MCF 10A (cell line): ENCODE results near the gene KCNJ4. TPM values are rescaled to one million over a fixed set of nuclear protein-coding genes. Genes with fewer than 3 reads are reported as not detected.

Source experiments
- BruUV-seq: library from RNA; stranded (reverse); fragments of 400-500 nt; replicated peaks from 2 replicates; lab custom pipeline; 2021; lab: Mats Ljungman, UMichigan
- CTCF ChIA-PET: fragments of 300-600 bp; sonication (Branson Sonifier 250); formaldehyde crosslinking; extraction: SDS; loops from one replicate; lab custom pipeline; 2021; ENCODE audit warnings: antibody characterized with exemption, inconsistent platforms; lab: Yijun Ruan, JAX
- POLR2A ChIA-PET: fragments of 300-600, 350-650 bp; sonication (Branson Sonifier 250); formaldehyde crosslinking; extraction: SDS; loops from one replicate; lab custom pipeline; 2020; ENCODE audit warnings: antibody characterized with exemption, inconsistent platforms; lab: Yijun Ruan, JAX
- DNase-seq: peaks from one replicate; pipeline ENCODE4 v3.0.0-alpha.2; 2018; ENCODE audit not compliant: unreplicated experiment
- H3K27ac Mint-ChIP-seq: one replicate; pipeline ENCODE4 v1.8.0; 2022; ENCODE audit warnings: mild to moderate bottlenecking, low read depth, mixed read lengths; ENCODE audit not compliant: unreplicated experiment
- H3K27me3 Mint-ChIP-seq: one replicate; pipeline ENCODE4 v1.8.0; 2022; ENCODE audit warnings: mixed read lengths; ENCODE audit not compliant: insufficient read depth, unreplicated experiment
- H3K36me3 Mint-ChIP-seq: one replicate; pipeline ENCODE4 v1.8.0; 2022; ENCODE audit warnings: mild to moderate bottlenecking, moderate library complexity, mixed read lengths; ENCODE audit not compliant: insufficient read depth, unreplicated experiment
- H3K4me1 Mint-ChIP-seq: one replicate; pipeline ENCODE4 v1.8.0; 2022; ENCODE audit warnings: mixed read lengths; ENCODE audit not compliant: insufficient read depth, unreplicated experiment
- H3K4me3 Mint-ChIP-seq: one replicate; pipeline ENCODE4 v1.8.0; 2022; ENCODE audit warnings: mild to moderate bottlenecking, moderate library complexity, mixed read lengths; ENCODE audit not compliant: unreplicated experiment
- H3K9me3 Mint-ChIP-seq: one replicate; pipeline ENCODE4 v1.8.0; 2022; ENCODE audit warnings: mixed read lengths; ENCODE audit not compliant: unreplicated experiment
- intact Hi-C: fragments of 100-400 bp; cut with micrococcal nuclease; formaldehyde crosslinking; loops from 2 replicates; pipeline ENCODE4 v1.14.1; 2022
- total RNA-seq: library from RNA; stranded (reverse); gene quantifications from 2 replicates; pipeline ENCODE4 v1.2.3, GENCODE V29; 2022
- TF ChIP-seq, protein P1 (sequence below): fragments of 200-600 bp; IDR thresholded peaks from one replicate; pipeline ENCODE4 v1.8.0; 2022; ENCODE audit warnings: antibody characterized with exemption, mild to moderate bottlenecking; ENCODE audit not compliant: unreplicated experiment

Gene KCNJ4
- total RNA-seq, 1 experiment from 2014 or later: not detected

DNA sequence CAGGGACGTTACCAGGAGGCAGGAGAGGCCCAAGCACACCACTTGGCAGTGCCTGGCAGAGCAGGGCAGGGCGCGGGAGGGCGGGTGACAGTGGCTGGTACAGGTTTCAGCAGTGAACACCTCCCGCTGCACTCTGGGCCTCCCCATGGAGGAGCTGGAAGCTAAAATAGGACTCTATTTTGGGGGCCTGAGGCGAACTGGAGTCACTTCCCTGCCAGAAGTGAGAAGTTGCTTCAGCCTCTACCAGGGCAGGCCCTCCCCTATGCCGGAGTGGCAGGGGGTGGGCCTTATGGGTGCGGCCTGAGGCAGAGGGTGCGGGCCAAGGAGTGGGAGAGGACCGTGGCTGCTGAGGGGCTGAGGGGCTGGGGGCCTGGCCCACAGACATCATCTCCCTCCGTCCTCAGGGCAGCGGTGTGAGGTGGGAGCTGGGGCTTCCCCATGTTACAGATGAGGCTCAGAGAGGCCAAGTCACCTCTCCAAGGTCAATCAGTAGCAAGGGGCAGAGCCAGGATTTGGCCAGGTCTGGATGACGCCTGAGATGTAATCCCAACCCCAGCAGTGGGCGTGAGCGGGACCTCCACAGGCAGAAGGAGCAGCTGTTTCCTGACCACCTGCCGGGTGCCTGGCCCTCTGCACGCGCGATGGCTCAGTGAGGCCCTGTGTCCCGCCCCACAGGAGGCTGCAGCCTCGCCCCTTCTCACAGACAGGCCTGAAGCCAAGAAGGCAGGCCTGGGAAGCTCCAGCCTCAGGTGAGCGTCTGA is 39.3 kb downstream of the KCNJ4 start:
- Mint-ChIP-seq H3K27me3 (no peaks in the 10 kb centered on the region), H3K36me3 (no peaks in the 10 kb centered on the region), H3K4me3 (no peak overlapping the region), H3K9me3 (no peaks in the 10 kb centered on the region), H3K4me1 (no peaks in the 10 kb centered on the region), H3K27ac (no peak overlapping the region)
- POLR2A ChIA-PET: no interaction called here
- no peak for DNase-seq
- TF ChIP-seq, protein P1, sequence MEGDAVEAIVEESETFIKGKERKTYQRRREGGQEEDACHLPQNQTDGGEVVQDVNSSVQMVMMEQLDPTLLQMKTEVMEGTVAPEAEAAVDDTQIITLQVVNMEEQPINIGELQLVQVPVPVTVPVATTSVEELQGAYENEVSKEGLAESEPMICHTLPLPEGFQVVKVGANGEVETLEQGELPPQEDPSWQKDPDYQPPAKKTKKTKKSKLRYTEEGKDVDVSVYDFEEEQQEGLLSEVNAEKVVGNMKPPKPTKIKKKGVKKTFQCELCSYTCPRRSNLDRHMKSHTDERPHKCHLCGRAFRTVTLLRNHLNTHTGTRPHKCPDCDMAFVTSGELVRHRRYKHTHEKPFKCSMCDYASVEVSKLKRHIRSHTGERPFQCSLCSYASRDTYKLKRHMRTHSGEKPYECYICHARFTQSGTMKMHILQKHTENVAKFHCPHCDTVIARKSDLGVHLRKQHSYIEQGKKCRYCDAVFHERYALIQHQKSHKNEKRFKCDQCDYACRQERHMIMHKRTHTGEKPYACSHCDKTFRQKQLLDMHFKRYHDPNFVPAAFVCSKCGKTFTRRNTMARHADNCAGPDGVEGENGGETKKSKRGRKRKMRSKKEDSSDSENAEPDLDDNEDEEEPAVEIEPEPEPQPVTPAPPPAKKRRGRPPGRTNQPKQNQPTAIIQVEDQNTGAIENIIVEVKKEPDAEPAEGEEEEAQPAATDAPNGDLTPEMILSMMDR: no peak
- CTCF ChIA-PET: no interaction called here
- intact Hi-C loops: loop anchor here (10.0 kb wide), 1 partner anchor 159 kb away; the partner anchor contains the start of gene DMC1
- BruUV-seq: no TSS peak

DNA sequence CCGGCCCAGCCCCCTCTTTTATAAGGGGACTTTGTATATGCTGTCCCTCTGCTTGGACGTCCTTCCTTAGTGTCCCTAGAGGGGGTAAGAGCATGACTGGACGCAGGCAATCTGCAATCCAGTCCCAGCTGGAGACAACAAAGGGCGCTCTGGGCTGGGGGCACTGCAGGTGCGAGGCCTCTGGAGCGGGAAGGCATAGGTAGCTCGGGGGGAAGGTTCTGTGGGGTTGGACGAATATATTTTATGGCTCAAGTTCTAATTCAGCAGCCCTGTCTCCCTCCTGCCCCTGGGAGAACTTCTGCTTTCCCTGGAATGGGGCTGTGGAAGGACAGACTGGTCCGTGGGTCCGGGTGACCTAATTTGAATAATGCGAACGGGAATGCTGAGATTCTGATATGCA is 40.0 kb downstream of the KCNJ4 start:
- BruUV-seq: no TSS peak
- intact Hi-C loops: loop anchor here (10.0 kb wide), 1 partner anchor 160 kb away; the partner anchor contains the start of gene DMC1
- DNase-seq: no peak
- POLR2A ChIA-PET: no interaction called here
- Mint-ChIP-seq H3K4me3 (no peak overlapping the region), H3K4me1 (no peaks in the 10 kb centered on the region), H3K27me3 (no peaks in the 10 kb centered on the region), H3K36me3 (no peaks in the 10 kb centered on the region), H3K9me3 (no peaks in the 10 kb centered on the region), H3K27ac (no peak overlapping the region)
- CTCF ChIA-PET: interaction anchor here (1.0 kb wide), 1 partner anchor 364 kb away, joined by 3 read pairs; no protein-coding TSS in a partner anchor
- TF ChIP-seq, protein P1: no peak

DNA sequence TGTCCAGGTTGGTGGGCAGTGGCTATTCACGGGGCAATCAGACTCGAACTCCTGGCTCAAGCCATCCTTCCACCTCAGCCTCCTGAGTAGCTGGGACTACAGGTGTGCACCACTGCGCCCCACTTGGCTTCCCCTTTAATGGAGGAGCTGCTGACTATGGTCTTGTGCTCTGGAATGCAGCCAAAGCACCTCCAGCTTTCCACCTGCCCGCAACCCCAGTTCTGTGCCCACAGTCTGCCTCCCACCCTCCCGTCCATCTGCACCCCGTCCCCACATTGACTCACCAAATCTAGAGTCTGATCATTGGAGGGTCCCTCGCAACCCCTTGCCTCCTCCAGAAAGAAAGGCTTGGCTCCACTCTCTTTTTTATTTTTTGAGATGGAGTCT is 41.0 kb downstream of the KCNJ4 start:
- intact Hi-C loops: loop anchor here (10.0 kb wide), 1 partner anchor 161 kb away; the partner anchor contains the start of gene DMC1
- ChIA-PET POLR2A (interaction anchor here (0.7 kb wide), 1 partner anchor 362 kb away, joined by 3 read pairs; no protein-coding TSS in a partner anchor), CTCF (interaction anchor here (0.8 to 1.7 kb wide), 3 partner anchors 10 to 363 kb away, joined by 3 to 7 read pairs (median 3); no protein-coding TSS in a partner anchor)
- TF ChIP-seq, protein P1: no peak
- Mint-ChIP-seq H3K36me3 (no peaks in the 10 kb centered on the region), H3K4me3 (no peak overlapping the region), H3K27ac (no peak overlapping the region), H3K9me3 (no peaks in the 10 kb centered on the region), H3K27me3 (no peaks in the 10 kb centered on the region), H3K4me1 (no peaks in the 10 kb centered on the region)
- DNase-seq: no peak
- BruUV-seq: no TSS peak
